Astrocyte (in vitro differentiated cells and primary cell): ENCODE results near the gene TESK2. TPM values are rescaled to one million over a fixed set of nuclear protein-coding genes. Genes with fewer than 3 reads are reported as not detected.

ENCODE experiments used
- DNase-seq: peaks from one replicate; pipeline ENCODE4 v3.0.0-alpha.2; 2010; ENCODE audit warnings: low read depth
- FAIRE-seq: peaks from 2 replicates; lab custom pipeline; 2011; peaks lifted over from hg19 to GRCh38; lab: Jason Lieb, UNC
- H2AFZ ChIP-seq: 2 replicates; pipeline ENCODE4 v1.6.0; 2012; ENCODE audit warnings: low read depth, low read length, inconsistent platforms
- H3K27ac ChIP-seq: 2 replicates; pipeline ENCODE4 v1.5.1; 2011; ENCODE audit warnings: low read depth, low read length, inconsistent platforms
- H3K27me3 ChIP-seq: 2 replicates; pipeline ENCODE4 v1.6.0; 2011; ENCODE audit warnings: low read length, inconsistent platforms; ENCODE audit not compliant: insufficient read depth
- H3K36me3 ChIP-seq: 2 replicates; pipeline ENCODE4 v1.5.1; 2011; ENCODE audit warnings: low read length, inconsistent platforms; ENCODE audit not compliant: insufficient read depth
- H3K4me1 ChIP-seq: 2 replicates; pipeline ENCODE4 v1.5.1; 2011; ENCODE audit warnings: low read length, inconsistent platforms; ENCODE audit not compliant: insufficient read depth
- H3K4me2 ChIP-seq: 2 replicates; pipeline ENCODE4 v1.6.0; 2012; ENCODE audit warnings: low read length, inconsistent platforms
- H3K4me3 ChIP-seq: 2 replicates; pipeline ENCODE4 v1.5.1; 2011; ENCODE audit warnings: low read depth, mild to moderate bottlenecking, low read length, inconsistent platforms; ENCODE audit not compliant: insufficient read depth
- H3K79me2 ChIP-seq: 2 replicates; pipeline ENCODE4 v1.6.0; 2012; ENCODE audit warnings: mild to moderate bottlenecking, low read length, inconsistent platforms; ENCODE audit not compliant: insufficient read depth
- H3K9ac ChIP-seq: 2 replicates; pipeline ENCODE4 v1.6.0; 2012; ENCODE audit warnings: mild to moderate bottlenecking, low read length, inconsistent platforms
- H3K9me3 ChIP-seq: 2 replicates; pipeline ENCODE4 v1.5.1; 2012; ENCODE audit warnings: low read depth, mild to moderate bottlenecking, low read length, inconsistent platforms; ENCODE audit not compliant: insufficient read depth
- H4K20me1 ChIP-seq: 2 replicates; pipeline ENCODE4 v1.6.0; 2012; ENCODE audit warnings: low read length, inconsistent platforms; ENCODE audit not compliant: insufficient read depth
- H3K27ac Mint-ChIP-seq: one replicate; pipeline ENCODE4 v1.8.0; 2021; ENCODE audit warnings: mild to moderate bottlenecking, mixed read lengths; ENCODE audit not compliant: unreplicated experiment
- H3K27me3 Mint-ChIP-seq: one replicate; pipeline ENCODE4 v1.8.0; 2021; ENCODE audit warnings: low read depth, mixed read lengths; ENCODE audit not compliant: unreplicated experiment
- H3K36me3 Mint-ChIP-seq: one replicate; pipeline ENCODE4 v1.8.0; 2021; ENCODE audit warnings: low read depth, mixed read lengths; ENCODE audit not compliant: unreplicated experiment
- H3K4me1 Mint-ChIP-seq: one replicate; pipeline ENCODE4 v1.8.0; 2021; ENCODE audit warnings: low read depth, mixed read lengths; ENCODE audit not compliant: unreplicated experiment
- H3K4me3 Mint-ChIP-seq: one replicate; pipeline ENCODE4 v1.8.0; 2021; ENCODE audit warnings: mild to moderate bottlenecking, moderate library complexity, mixed read lengths; ENCODE audit not compliant: unreplicated experiment
- H3K9me3 Mint-ChIP-seq: one replicate; pipeline ENCODE4 v1.8.0; 2021; ENCODE audit warnings: mild to moderate bottlenecking, mixed read lengths; ENCODE audit not compliant: unreplicated experiment
- EZH2 ChIP-seq: IDR thresholded peaks from 2 replicates; pipeline ENCODE4 v1.6.1; 2012; ENCODE audit warnings: mild to moderate bottlenecking, low read length, inconsistent platforms; ENCODE audit not compliant: insufficient read depth
- total RNA-seq: library from RNA; stranded (reverse); gene quantifications from 2 replicates; pipeline ENCODE4 v1.2.1, GENCODE V29; 2021
- TF ChIP-seq, protein P1 (sequence below): IDR thresholded peaks from 2 replicates; pipeline ENCODE4 v1.5.1; 2011; ENCODE audit warnings: low read depth, mild to moderate bottlenecking, inconsistent platforms, low read length, moderate library complexity; ENCODE audit not compliant: insufficient read depth

TESK2 gene
- total RNA-seq, 1 donor from 2014 or later = 1.7 TPM

DNA sequence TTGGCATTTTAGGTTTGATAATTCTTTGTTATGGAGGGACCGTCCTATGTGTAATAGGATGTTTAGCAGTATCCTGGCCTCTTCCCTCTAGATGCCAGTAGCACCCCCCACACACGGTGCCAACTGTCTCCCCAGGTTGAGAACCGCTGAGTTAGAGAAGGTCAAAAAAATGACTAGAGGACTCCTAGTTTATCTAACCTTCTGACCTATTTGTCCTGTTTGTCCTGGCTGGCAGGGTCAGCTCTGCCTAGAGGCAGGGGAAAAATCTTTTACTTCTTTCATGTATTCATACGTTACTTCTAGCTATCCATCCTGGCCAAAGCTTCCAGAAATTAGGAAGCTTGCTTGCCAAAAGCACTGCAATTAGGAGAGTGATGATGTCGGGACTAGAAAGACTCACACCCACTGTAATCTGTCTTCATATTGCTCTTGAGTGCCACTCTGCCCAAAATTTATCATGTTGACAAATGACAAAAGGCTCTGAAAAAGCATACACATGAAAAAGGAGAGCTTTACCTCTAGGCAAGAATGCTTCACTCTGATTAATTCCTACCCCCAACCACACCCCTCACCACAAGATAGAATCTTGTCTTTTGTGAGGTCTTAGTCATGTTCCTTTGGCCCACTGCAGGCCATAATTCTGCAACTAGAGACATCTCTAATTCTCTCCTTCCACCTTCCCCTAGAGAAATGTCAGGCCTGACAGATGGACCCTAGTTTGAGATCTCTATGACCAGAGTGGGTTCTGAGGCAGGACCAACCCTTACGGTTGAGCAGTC, 45.2 kb upstream of the TESK2 start:
- FAIRE-seq = no peak
- no peaks in the 10 kb centered on the region for H3K36me3 ChIP-seq

GRCh38 chr1:45531873-45532272, 40.9 kb upstream of the TESK2 start:
- Mint-ChIP-seq H3K4me1 (peaks cover 7% of the 10 kb centered on the region), H3K9me3 (no peaks in the 10 kb centered on the region), H3K27me3 (peaks cover 1% of the 10 kb centered on the region), H3K27ac (no peak overlapping the region), H3K36me3 (no peaks in the 10 kb centered on the region), H3K4me3 (no peak overlapping the region)
- H3K36me3 ChIP-seq = no peaks in the 10 kb centered on the region
- no peak overlapping the region for H3K27ac ChIP-seq
- DNase-seq (no peak), FAIRE-seq (no peak)
- no peak overlapping the region for H3K4me2 ChIP-seq
- no peak overlapping the region for H3K9ac ChIP-seq
- H2AFZ ChIP-seq = no peak overlapping the region
- no peaks in the 10 kb centered on the region for H3K79me2 ChIP-seq
- no peaks in the 10 kb centered on the region for H3K27me3 ChIP-seq
- TF ChIP-seq EZH2 = no peak
- TF ChIP-seq, protein P1, sequence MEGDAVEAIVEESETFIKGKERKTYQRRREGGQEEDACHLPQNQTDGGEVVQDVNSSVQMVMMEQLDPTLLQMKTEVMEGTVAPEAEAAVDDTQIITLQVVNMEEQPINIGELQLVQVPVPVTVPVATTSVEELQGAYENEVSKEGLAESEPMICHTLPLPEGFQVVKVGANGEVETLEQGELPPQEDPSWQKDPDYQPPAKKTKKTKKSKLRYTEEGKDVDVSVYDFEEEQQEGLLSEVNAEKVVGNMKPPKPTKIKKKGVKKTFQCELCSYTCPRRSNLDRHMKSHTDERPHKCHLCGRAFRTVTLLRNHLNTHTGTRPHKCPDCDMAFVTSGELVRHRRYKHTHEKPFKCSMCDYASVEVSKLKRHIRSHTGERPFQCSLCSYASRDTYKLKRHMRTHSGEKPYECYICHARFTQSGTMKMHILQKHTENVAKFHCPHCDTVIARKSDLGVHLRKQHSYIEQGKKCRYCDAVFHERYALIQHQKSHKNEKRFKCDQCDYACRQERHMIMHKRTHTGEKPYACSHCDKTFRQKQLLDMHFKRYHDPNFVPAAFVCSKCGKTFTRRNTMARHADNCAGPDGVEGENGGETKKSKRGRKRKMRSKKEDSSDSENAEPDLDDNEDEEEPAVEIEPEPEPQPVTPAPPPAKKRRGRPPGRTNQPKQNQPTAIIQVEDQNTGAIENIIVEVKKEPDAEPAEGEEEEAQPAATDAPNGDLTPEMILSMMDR = no peak
- H3K4me1 ChIP-seq = no peaks in the 10 kb centered on the region
- H3K9me3 ChIP-seq = no peaks in the 10 kb centered on the region
- H3K4me3 ChIP-seq = no peak overlapping the region
- no peaks in the 10 kb centered on the region for H4K20me1 ChIP-seq

More for the DNA sequence above, 45.2 kb upstream of the TESK2 start:
- peaks cover 7% of the 10 kb centered on the region for H3K4me1 Mint-ChIP-seq
- H3K27me3 ChIP-seq = no peaks in the 10 kb centered on the region
- no peaks in the 10 kb centered on the region for H3K9me3 Mint-ChIP-seq
- H2AFZ ChIP-seq = no peak overlapping the region
- no peak overlapping the region for H3K9ac ChIP-seq
- no peak overlapping the region for H3K4me2 ChIP-seq
- peaks cover 2% of the 10 kb centered on the region for H3K27me3 Mint-ChIP-seq
- H3K4me3 Mint-ChIP-seq = no peak overlapping the region
- no peak for TF ChIP-seq EZH2
- TF ChIP-seq, protein P1 = no peak
- DNase-seq = no peak
- H3K4me3 ChIP-seq = no peak overlapping the region
- H3K27ac ChIP-seq = no peak overlapping the region
- H3K9me3 ChIP-seq = no peaks in the 10 kb centered on the region
- H3K79me2 ChIP-seq = no peaks in the 10 kb centered on the region
- no peaks in the 10 kb centered on the region for H4K20me1 ChIP-seq
- no peak overlapping the region for H3K27ac Mint-ChIP-seq
- H3K36me3 Mint-ChIP-seq = no peaks in the 10 kb centered on the region
- H3K4me1 ChIP-seq = no peaks in the 10 kb centered on the region

DNA sequence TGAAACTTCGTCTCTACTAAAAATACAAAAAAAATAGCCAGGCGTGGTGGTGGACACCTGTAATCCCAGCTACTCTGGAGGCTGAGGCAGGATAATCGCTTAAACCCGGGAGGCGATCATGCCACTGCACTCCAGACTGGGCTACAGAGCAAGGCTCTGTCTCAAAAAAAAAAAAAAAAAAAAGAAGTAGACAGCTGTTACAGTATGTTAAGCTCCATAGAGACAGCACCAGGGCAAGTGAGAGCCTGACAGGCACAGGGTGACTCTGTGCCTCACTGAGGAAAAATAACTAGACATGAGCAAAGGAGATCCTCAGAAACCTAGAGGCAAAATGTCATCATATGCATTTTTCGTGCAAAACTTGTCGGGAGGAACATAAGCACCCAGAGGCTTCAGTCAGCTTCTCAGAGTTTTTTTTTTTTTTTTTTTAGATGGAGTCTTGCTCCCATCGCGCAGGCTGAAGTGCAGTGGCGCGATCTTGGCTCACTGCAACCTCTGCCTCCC, 39.7 kb upstream of the TESK2 start:
- Histone ChIP-seq H3K36me3 (no peaks in the 10 kb centered on the region), H3K79me2 (no peaks in the 10 kb centered on the region), H4K20me1 (no peaks in the 10 kb centered on the region), H3K9ac (no peak overlapping the region), H3K27me3 (no peaks in the 10 kb centered on the region), H3K4me1 (no peaks in the 10 kb centered on the region), H3K4me2 (no peak overlapping the region), H2AFZ (no peak overlapping the region), H3K4me3 (no peak overlapping the region), H3K9me3 (no peaks in the 10 kb centered on the region), H3K27ac (no peak overlapping the region)
- FAIRE-seq = no peak
- H3K36me3 Mint-ChIP-seq = no peaks in the 10 kb centered on the region
- H3K4me1 Mint-ChIP-seq = peaks cover 3% of the 10 kb centered on the region
- H3K9me3 Mint-ChIP-seq = no peaks in the 10 kb centered on the region
- TF ChIP-seq, protein P1 = no peak
- TF ChIP-seq EZH2 = no peak
- no peak overlapping the region for H3K4me3 Mint-ChIP-seq
- DNase-seq = no peak
- H3K27ac Mint-ChIP-seq = no peak overlapping the region
- no peaks in the 10 kb centered on the region for H3K27me3 Mint-ChIP-seq
